ENCODE measurements around the gene NTRK2. TPM values are rescaled to one million over a fixed set of nuclear protein-coding genes. Genes with fewer than 3 reads are reported as not detected.
"Not testable (repeated sequence)": the region's sequence is repeated elsewhere in the genome, so short reads cannot be mapped to it uniquely, and the experiment has no call there.

NTRK2 gene
- total and polyA plus RNA-seq, 2 experiments from 2014 or later, result 0.99 to 3.7 TPM

DNA sequence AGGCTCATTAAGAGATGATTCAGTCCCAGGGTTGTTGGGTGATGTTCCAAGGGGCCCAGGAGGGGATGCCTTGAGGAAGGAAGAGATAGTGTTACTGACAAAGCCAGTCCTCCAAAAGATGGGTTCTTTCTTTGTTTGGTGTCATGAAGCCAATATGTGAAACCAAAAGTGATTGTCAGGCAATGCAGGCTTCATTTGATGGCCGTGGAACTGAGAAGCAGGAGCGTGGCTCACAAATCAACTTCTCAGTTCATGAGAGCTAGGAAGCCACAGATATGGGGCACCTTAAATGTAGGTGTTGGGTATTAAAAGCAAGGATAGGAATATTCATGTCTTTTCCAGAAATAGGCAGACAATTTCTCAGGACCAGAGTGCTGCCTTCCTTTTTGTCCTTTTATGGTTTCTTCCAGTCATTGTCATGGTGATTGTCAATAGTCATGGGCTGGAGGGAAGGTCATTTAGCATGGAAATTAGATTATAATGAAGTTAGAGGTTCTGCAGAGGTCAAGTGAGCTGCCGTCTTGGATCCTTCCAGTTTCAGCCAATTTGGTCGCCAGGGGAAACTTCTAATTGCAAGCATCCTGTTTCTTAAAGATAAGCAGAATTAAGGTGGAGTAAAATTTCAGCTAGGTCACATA lies 393.0 kb downstream of the NTRK2 start:
- Histone ChIP-seq H3K27ac (no peak overlapping the region), H3K79me2 (no peaks in the 10 kb centered on the region), H3K4me3 (no peak overlapping the region), H3K4me2 (no peak overlapping the region), H3K9me2 (replicated peaks; ENCODE audit: insufficient read depth) (no peaks in the 10 kb centered on the region), H3K4me1 (ENCODE audit: insufficient read depth) (no peaks in the 10 kb centered on the region), H3K27me3 (no peaks in the 10 kb centered on the region), H2AFZ (no peak overlapping the region), H3K9me3 (ENCODE audit: low read depth) (no peaks in the 10 kb centered on the region), H3K36me3 (replicated peaks; ENCODE audit: insufficient read depth, low read depth) (no peaks in the 10 kb centered on the region), H4K20me1 (ENCODE audit: insufficient read depth, poor library complexity, severe bottlenecking) (no peaks in the 10 kb centered on the region)
- no peak for TF ChIP-seq EZH2phosphoT487 (IDR thresholded peaks at IDR 0.05; ENCODE audit: low read depth, severe bottlenecking, unreplicated experiment)
- TF ChIP-seq EZH2 (IDR thresholded peaks at IDR 0.05; ENCODE audit: borderline replicate concordance), result no peak
- TF ChIP-seq CTCF (IDR thresholded peaks at IDR 0.05; ENCODE audit: poor library complexity), result no peak
- WGBS (ENCODE audit: low lambda C conversion rate, missing lambda C conversion rate), result 75% methylated on average over 4 of the region's 4 CpGs
- no peak for DNase-seq (ENCODE audit: low spot score)

DNA sequence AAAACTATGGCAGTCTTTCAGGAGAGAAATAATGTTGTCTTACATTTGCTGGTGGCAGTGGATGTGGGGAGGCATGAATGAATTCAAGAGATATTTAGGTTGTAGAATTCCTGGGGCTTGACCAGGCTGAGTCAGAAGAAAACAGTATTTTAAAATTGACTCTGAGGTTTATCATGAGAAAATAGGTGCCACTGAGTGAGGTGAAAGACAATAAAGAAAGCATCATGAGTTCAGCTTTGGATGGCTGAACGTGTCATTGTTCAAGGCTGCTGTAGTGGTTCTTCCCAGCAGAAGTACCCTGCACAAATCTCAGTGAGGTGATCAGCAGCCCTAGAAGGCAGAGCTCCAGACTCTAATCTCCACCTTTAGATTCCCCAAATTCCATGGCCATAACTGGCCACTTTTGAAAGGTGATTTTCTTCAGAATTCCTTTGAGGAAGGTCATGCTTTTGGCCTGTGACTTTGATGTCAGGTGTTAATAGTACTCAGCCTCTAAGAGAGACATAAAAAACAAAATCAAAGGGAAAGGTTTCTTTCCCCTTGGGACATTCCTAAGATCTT lies 395.4 kb downstream of the NTRK2 start:
- H3K4me1 ChIP-seq (ENCODE audit: insufficient read depth), result no peaks in the 10 kb centered on the region
- H2AFZ ChIP-seq, result no peak overlapping the region
- no peak overlapping the region for H3K4me3 ChIP-seq
- no peaks in the 10 kb centered on the region for H3K9me3 ChIP-seq (ENCODE audit: low read depth)
- H3K4me2 ChIP-seq, result no peak overlapping the region
- no peaks in the 10 kb centered on the region for H3K9me2 ChIP-seq (replicated peaks; ENCODE audit: insufficient read depth)
- H3K79me2 ChIP-seq, result no peaks in the 10 kb centered on the region
- H3K36me3 ChIP-seq (replicated peaks; ENCODE audit: insufficient read depth, low read depth), result no peaks in the 10 kb centered on the region
- TF ChIP-seq EZH2 (IDR thresholded peaks at IDR 0.05; ENCODE audit: borderline replicate concordance) (no peak), EZH2phosphoT487 (IDR thresholded peaks at IDR 0.05; ENCODE audit: low read depth, severe bottlenecking, unreplicated experiment) (no peak), CTCF (IDR thresholded peaks at IDR 0.05; ENCODE audit: poor library complexity) (no peak)
- H3K27ac ChIP-seq, result no peak overlapping the region
- DNase-seq (ENCODE audit: low spot score), result no peak
- no peaks in the 10 kb centered on the region for H4K20me1 ChIP-seq (ENCODE audit: insufficient read depth, poor library complexity, severe bottlenecking)
- H3K27me3 ChIP-seq, result no peaks in the 10 kb centered on the region
- WGBS (ENCODE audit: low lambda C conversion rate, missing lambda C conversion rate), result 78% methylated on average over 1 of the region's 1 CpG

- H4K20me1 ChIP-seq (ENCODE audit: insufficient read depth, poor library complexity, severe bottlenecking), result no peaks in the 10 kb centered on the region
- H3K79me2 ChIP-seq, result no peaks in the 10 kb centered on the region
- H3K9me3 ChIP-seq (ENCODE audit: low read depth), result no peaks in the 10 kb centered on the region
- H3K4me1 ChIP-seq (ENCODE audit: insufficient read depth), result no peaks in the 10 kb centered on the region
- 90% methylated on average over 3 of the region's 3 CpGs for WGBS (ENCODE audit: low lambda C conversion rate, missing lambda C conversion rate)
- H3K9me2 ChIP-seq (replicated peaks; ENCODE audit: insufficient read depth), result no peaks in the 10 kb centered on the region
- no peak overlapping the region for H3K4me3 ChIP-seq
- H2AFZ ChIP-seq, result no peak overlapping the region
- TF ChIP-seq EZH2 (IDR thresholded peaks at IDR 0.05; ENCODE audit: borderline replicate concordance), result no peak
- no peak for TF ChIP-seq CTCF (IDR thresholded peaks at IDR 0.05; ENCODE audit: poor library complexity)
- TF ChIP-seq EZH2phosphoT487 (IDR thresholded peaks at IDR 0.05; ENCODE audit: low read depth, severe bottlenecking, unreplicated experiment), result no peak
- no peak overlapping the region for H3K4me2 ChIP-seq
- no peaks in the 10 kb centered on the region for H3K27me3 ChIP-seq
- no peak for DNase-seq (ENCODE audit: low spot score)
- no peaks in the 10 kb centered on the region for H3K36me3 ChIP-seq (replicated peaks; ENCODE audit: insufficient read depth, low read depth)
- H3K27ac ChIP-seq, result no peak overlapping the region
Observed at GRCh38 chr9:85067792-85068191, 398.3 kb downstream of the NTRK2 start.

- not testable (repeated sequence) for H3K36me3 ChIP-seq (replicated peaks; ENCODE audit: insufficient read depth, low read depth); H3K9me2 ChIP-seq (replicated peaks; ENCODE audit: insufficient read depth); H3K79me2 ChIP-seq; H3K27me3 ChIP-seq; H3K4me1 ChIP-seq (ENCODE audit: insufficient read depth); H2AFZ ChIP-seq; H3K9me3 ChIP-seq (ENCODE audit: low read depth); H3K4me2 ChIP-seq; H3K27ac ChIP-seq; H3K4me3 ChIP-seq; H4K20me1 ChIP-seq (ENCODE audit: insufficient read depth, poor library complexity, severe bottlenecking); DNase-seq (ENCODE audit: low spot score)
- 94% methylated on average over 3 of the region's 3 CpGs for WGBS (ENCODE audit: low lambda C conversion rate, missing lambda C conversion rate)
Observed at GRCh38 chr9:85069421-85069820, 399.9 kb downstream of the NTRK2 start.

Data from hepatocyte (in vitro differentiated cells).